Activated CD4-positive, alpha-beta T cell treated with anti-CD3 and anti-CD28 coated beads, Interleukin-2, amount 10 ng/mL, durations not matched to agents 24 days and 14 days (primary cell): ENCODE data around the gene IQCF2. TPM values are rescaled to one million over a fixed set of nuclear protein-coding genes. Genes with fewer than 3 reads are reported as not detected.
"Not testable (repeated sequence)": the region's sequence is repeated elsewhere in the genome, so short reads cannot be mapped to it uniquely, and the experiment has no call there.

Experiments
- DNase-seq: peaks from one replicate; pipeline ENCODE4 v3.0.0; 2022
- H3K27ac Mint-ChIP-seq: one replicate; pipeline ENCODE4 v1.8.0; 2022; ENCODE audit warnings: mild to moderate bottlenecking, mixed read lengths
- H3K27me3 Mint-ChIP-seq: one replicate; pipeline ENCODE4 v1.8.0; 2022; ENCODE audit warnings: mixed read lengths
- H3K36me3 Mint-ChIP-seq: one replicate; pipeline ENCODE4 v1.8.0; 2022; ENCODE audit warnings: low read depth, mild to moderate bottlenecking, mixed read lengths
- H3K4me1 Mint-ChIP-seq: one replicate; pipeline ENCODE4 v1.8.0; 2021; ENCODE audit warnings: mixed read lengths
- H3K4me3 Mint-ChIP-seq: one replicate; pipeline ENCODE4 v1.8.0; 2022; ENCODE audit warnings: mild to moderate bottlenecking, moderate library complexity, mixed read lengths
- H3K9me3 Mint-ChIP-seq: one replicate; pipeline ENCODE4 v1.8.0; 2021; ENCODE audit warnings: mixed read lengths
- intact Hi-C: fragments of 100-400 bp; cut with micrococcal nuclease; formaldehyde crosslinking; loops from one replicate; pipeline ENCODE4 v1.15.1; 2023
- total RNA-seq: library from RNA; stranded (reverse); gene quantifications from 2 replicates; pipeline ENCODE4 v1.2.3, GENCODE V29; 2022

Gene IQCF2
- total RNA-seq, 1 donor from 2014 or later = not detected

DNA sequence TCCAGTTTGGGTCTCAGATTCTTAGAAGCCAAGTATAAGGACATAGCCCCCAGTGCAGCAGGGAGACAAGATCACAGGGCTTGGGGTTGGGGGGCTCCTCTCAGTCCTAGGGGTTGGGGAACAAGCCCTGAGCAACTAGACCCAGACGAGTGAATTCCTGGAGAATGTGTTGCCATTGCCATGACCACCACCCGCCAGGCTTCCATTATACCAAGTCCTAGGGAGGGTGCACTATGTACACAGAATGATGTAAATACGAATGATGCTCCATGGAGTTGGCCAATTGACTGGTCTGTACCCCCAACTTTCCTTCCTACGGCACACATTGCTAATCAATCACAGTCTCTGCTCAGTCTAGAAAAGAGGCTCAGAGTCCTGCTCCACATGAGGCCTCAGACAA, 33.0 kb downstream of the IQCF2 start:
- Mint-ChIP-seq H3K4me1 (peaks cover 7% of the 10 kb centered on the region), H3K9me3 (no peaks in the 10 kb centered on the region), H3K36me3 (no peaks in the 10 kb centered on the region), H3K27me3 (peaks cover 30% of the 10 kb centered on the region), H3K4me3 (no peak overlapping the region), H3K27ac (no peak overlapping the region)
- no peak for DNase-seq
- intact Hi-C loops = no loop called here

DNA sequence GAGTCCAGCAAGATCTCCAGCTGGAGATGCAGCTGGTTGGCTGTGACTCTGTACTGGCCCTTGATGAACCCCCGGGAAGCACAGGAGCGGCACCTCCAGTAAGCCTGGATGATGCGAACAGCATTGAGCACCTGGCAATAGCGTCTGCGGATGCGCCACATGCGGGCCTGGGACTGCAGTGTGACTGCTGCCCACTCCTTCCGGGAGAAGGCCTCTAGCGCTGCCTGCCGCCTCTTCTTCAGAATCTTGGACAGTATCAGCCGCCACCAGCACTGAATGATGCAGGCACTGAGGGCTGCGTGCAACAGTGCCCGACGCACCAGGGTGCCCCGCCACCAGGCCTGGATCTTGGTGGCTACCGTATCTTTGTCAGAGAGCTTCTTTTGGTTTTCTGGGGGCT, 33.5 kb downstream of the IQCF2 start:
- H3K27me3 Mint-ChIP-seq = peaks cover 31% of the 10 kb centered on the region

DNA sequence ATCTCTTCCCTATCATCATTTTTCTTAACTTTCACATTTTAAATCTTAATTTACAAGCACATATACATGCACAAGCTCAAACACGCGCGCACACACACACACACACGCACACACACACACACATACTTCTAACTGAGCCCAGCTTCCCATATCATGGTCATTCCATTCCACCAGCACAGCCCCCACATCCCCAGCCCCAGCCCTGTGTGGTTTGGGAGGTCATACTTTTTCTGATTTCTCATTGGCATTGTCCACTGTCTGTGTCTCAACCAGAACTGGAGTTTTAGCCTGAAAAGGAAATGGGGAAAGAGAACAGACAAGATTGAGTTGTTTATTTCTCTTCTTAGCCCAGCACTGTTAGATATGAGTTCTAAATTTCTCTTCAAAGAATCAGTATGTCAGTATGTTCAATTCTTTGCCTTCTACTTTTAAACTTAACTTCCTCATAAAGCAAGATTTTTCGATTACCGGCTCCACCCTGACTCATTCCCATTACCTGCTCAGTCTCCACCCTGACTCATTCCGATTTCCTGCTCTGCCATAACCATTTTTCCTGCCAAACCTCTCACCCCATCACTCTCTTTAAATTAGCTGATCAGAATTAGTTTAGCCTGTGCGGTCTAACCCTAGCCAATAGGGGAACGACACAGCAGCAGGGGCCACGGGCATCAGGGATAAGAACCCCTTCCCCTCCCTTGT, 35.3 kb downstream of the IQCF2 start:
- DNase-seq = no peak
- peaks cover 3% of the 10 kb centered on the region for H3K4me1 Mint-ChIP-seq
- intact Hi-C loops = no loop called here
- no peak overlapping the region for H3K4me3 Mint-ChIP-seq
- no peak overlapping the region for H3K27ac Mint-ChIP-seq
- no peaks in the 10 kb centered on the region for H3K9me3 Mint-ChIP-seq
- H3K27me3 Mint-ChIP-seq = peaks cover 34% of the 10 kb centered on the region
- H3K36me3 Mint-ChIP-seq = no peaks in the 10 kb centered on the region

More for the DNA sequence above, 33.5 kb downstream of the IQCF2 start:
- no peaks in the 10 kb centered on the region for H3K36me3 Mint-ChIP-seq
- H3K4me3 Mint-ChIP-seq = no peak overlapping the region
- no peaks in the 10 kb centered on the region for H3K9me3 Mint-ChIP-seq
- intact Hi-C loops = no loop called here
- no peak overlapping the region for H3K27ac Mint-ChIP-seq
- no peak for DNase-seq
- H3K4me1 Mint-ChIP-seq = peaks cover 7% of the 10 kb centered on the region

DNA sequence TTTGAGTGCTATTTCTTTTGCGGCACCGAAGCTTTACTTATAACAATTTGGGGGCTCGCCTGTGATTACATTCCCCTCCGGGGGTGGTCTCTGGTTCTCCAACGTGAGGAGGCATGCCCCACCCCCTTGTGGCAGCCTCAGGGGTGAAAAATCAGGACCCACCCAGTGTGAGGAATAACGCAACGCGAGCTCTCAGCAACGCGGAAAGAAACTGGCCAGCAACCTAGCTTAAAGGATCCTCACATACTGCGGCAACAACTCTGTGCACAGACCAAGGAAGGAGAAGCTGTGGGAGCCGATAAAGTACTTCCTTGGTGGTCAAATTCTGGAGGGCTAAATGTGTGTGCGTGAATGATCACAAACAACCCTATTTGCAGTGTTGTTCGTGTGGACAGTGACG, 36.0 kb downstream of the IQCF2 start:
- no peaks in the 10 kb centered on the region for H3K36me3 Mint-ChIP-seq
- no peak overlapping the region for H3K4me3 Mint-ChIP-seq
- peaks cover 34% of the 10 kb centered on the region for H3K27me3 Mint-ChIP-seq
- no peak for DNase-seq
- H3K27ac Mint-ChIP-seq = no peak overlapping the region
- intact Hi-C loops = no loop called here
- no peaks in the 10 kb centered on the region for H3K9me3 Mint-ChIP-seq
- no peaks in the 10 kb centered on the region for H3K4me1 Mint-ChIP-seq

DNA sequence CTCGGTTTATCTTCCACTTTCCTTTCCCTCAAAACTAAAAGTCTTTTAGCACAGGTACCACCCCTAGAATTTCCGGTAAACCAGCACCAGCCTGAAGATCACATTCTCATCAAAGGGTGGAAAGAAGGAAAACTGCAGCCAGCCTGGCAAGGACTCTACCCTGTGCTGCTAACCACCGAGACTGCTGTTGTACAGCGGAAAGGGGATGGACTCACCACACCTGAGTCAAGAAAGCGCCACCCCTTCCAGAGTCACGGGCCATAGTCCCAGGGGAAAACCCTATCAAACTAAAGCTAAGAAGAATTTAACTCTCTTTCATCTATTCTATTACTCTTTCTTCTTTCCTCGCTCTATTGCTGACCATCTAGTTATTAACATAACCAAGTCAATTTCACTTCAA, 38.6 kb downstream of the IQCF2 start:
- DNase-seq, H3K9me3 Mint-ChIP-seq, H3K4me3 Mint-ChIP-seq, H3K4me1 Mint-ChIP-seq, H3K27ac Mint-ChIP-seq, intact Hi-C loops, H3K36me3 Mint-ChIP-seq: not testable (repeated sequence)
- peaks cover 34% of the 10 kb centered on the region for H3K27me3 Mint-ChIP-seq

DNA sequence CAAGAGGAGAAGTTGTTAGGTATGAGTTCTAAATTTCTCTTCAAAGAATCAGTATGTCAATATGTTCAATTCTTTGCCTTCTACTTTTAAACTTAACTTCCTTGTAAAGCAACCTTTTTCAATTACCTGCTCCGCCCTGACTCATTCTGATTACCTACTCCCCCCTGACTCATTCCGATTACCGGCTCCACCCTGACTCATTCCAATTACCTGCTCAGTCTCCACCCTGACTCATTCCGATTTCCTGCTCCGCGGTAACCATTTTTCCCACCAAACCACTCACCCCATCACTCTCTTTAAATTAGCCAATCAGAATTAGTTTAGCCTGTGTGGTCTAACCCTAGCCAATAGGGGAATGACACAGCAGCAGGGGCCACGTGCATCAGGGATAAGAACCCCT, 40.9 kb downstream of the IQCF2 start:
- peaks cover 21% of the 10 kb centered on the region for H3K27me3 Mint-ChIP-seq
- not testable (repeated sequence) for H3K27ac Mint-ChIP-seq, DNase-seq

DNA sequence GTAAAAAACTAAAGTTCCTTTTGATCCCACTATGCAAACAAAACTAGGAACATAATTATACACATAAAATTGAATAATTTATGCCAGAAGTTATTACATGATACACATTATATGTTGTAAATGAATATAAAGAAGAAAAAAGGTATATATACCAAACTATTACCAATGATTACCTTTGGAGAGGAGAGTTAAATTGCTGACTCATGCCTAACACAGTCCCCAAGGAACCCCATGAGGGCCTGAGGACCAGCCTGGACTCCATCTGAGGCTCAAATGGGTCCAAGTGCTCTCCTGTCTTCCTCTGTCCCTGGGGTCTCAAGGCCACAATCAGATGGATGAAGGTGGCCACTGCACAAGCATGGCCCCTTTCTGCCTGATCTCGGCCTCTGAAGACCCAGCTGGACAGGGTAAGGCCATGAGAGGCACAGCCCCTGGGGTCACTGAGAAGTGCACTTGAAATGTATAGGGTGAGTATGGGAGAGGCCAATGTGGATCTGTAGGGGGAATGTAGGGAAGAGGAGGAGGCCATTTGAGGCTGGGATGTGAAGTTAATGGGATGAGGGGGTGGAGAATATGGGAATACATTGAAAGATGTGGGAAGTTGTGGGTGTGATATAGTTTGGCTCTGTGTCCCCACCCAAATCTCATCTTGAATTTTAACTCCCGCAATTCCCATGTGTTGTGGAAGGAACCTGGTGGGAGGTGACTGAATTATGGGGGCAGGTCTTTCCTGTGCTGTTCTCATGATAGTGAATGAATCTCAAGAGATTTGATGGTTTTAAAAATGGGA, 42.8 kb downstream of the IQCF2 start:
- Mint-ChIP-seq H3K4me3 (no peak overlapping the region), H3K27ac (no peak overlapping the region), H3K36me3 (no peaks in the 10 kb centered on the region), H3K27me3 (peaks cover 9% of the 10 kb centered on the region), H3K9me3 (peaks cover 10% of the 10 kb centered on the region), H3K4me1 (no peaks in the 10 kb centered on the region)
- intact Hi-C loops = no loop called here
- DNase-seq = no peak

More for the DNA sequence above, 40.9 kb downstream of the IQCF2 start:
- intact Hi-C loops, H3K36me3 Mint-ChIP-seq, H3K9me3 Mint-ChIP-seq, H3K4me1 Mint-ChIP-seq, H3K4me3 Mint-ChIP-seq: not testable (repeated sequence)

DNA sequence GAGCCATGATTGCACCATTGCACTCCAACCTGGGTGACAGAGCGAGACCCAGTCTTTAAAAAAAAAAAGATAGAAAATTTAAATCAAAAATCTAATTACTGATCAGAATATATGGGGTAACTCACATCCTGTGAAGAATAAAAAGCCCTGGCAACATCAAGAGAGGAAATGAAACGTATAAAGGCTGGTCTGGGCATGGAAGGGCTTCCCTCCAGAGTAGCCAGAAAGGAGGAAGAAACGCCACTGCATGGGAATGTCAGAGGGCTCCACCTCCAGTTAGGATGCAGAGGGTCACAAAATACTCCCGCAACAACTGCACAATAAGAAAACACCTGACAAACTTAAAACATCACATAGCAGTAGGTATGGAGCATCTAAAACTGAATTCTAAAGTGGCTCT, 46.6 kb downstream of the IQCF2 start:
- no peak overlapping the region for H3K27ac Mint-ChIP-seq
- intact Hi-C loops = no loop called here
- H3K9me3 Mint-ChIP-seq = peaks cover 10% of the 10 kb centered on the region
- H3K4me3 Mint-ChIP-seq = no peak overlapping the region
- H3K4me1 Mint-ChIP-seq = no peaks in the 10 kb centered on the region
- H3K36me3 Mint-ChIP-seq = no peaks in the 10 kb centered on the region
- DNase-seq = no peak
- H3K27me3 Mint-ChIP-seq = no peaks in the 10 kb centered on the region

Other genes starting within 250 kb of the IQCF2 start
- gene TEX264, start 190.4 kb upstream of the IQCF2 start, total RNA-seq = 45.6 and 47.0 TPM in 2 replicates
- gene GRM2, start 154.5 kb upstream of the IQCF2 start, total RNA-seq = 0.24 and 0.86 TPM in 2 replicates
- gene IQCF6, start 82.4 kb upstream of the IQCF2 start, total RNA-seq = not detected in 2 replicates
- gene IQCF5, start 14.0 kb downstream of the IQCF2 start, total RNA-seq = not detected in 2 replicates
- gene IQCF1, start 41.7 kb downstream of the IQCF2 start, total RNA-seq = not detected in 2 replicates
- 92.3 and 95.5 TPM in 2 replicates for gene RRP9, start 80.3 kb downstream of the IQCF2 start, total RNA-seq
- 17.0 and 17.5 TPM in 2 replicates for gene PARP3, start 80.7 kb downstream of the IQCF2 start, total RNA-seq
- not detected in 2 replicates for gene GPR62, start 93.8 kb downstream of the IQCF2 start, total RNA-seq
- 15.2 and 16.8 TPM in 2 replicates for gene PCBP4, start 105.8 kb downstream of the IQCF2 start, total RNA-seq
- 43.2 and 45.3 TPM in 2 replicates for gene ABHD14B, start 112.4 kb downstream of the IQCF2 start, total RNA-seq
- 12.3 and 13.8 TPM in 2 replicates for gene ABHD14A, start 113.4 kb downstream of the IQCF2 start, total RNA-seq
- gene ACY1, start 121.9 kb downstream of the IQCF2 start, total RNA-seq = 57.9 and 58.7 TPM in 2 replicates
- gene RPL29, start 134.3 kb downstream of the IQCF2 start, total RNA-seq = 1,714 and 1,721 TPM in 2 replicates
- 33.5 and 34.0 TPM in 2 replicates for gene DUSP7, start 195.0 kb downstream of the IQCF2 start, total RNA-seq